ENCODE measurements around the gene FAM124B.

The FAM124B gene, protein sequence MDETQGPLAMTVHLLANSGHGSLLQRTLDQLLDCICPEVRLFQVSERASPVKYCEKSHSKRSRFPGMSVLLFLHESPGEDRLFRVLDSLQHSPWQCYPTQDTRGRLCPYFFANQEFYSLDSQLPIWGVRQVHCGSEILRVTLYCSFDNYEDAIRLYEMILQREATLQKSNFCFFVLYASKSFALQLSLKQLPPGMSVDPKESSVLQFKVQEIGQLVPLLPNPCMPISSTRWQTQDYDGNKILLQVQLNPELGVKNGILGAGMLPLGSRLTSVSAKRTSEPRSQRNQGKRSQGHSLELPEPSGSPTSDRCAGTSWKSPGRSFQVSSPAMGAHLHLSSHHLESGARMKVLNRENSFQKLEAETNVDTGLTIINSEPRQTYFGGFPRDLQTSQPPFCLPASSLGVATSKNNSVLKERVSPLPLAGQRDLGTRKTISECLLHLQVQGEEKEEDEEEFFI

DNA sequence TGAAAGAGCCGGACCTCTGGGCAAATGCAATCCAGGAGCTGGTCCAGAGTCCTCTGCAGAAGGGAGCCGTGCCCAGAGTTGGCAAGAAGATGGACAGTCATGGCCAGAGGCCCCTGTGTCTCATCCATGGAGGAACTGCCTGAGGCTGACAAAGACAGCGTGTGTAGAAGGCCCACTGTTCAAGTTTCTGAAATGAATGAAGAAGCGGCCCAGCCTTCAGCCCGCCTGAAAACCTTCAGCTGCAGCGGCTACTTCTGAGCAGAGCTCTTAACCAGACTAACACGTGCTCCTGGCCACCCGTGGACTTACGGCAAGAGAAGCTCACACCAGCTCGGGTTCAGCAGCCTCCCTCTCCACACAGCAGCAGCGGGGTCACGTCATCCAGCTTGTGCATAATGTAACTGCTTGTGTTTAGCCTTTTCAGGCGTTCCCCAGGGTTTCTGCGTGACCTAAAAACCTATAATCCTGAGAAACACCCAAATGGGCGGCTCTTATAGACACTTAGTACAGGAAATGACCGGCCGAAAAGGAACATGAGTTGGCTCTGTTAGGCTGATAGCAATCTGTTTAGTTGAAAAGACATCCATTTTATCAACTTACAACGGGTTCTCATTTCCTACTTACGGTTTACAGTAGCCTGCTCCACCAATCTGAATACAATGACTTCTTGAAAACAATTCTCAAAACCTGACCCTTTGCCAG lies at the start of gene FAM124B:
Gene FAM124B, minus strand, starts transcription at position 467 of the 702 bp plus-strand sequence. Its CDS starts 339 bp downstream, at position 128.
- peak; percentile 73 to 84 (median 77) for DNase-seq

DNA sequence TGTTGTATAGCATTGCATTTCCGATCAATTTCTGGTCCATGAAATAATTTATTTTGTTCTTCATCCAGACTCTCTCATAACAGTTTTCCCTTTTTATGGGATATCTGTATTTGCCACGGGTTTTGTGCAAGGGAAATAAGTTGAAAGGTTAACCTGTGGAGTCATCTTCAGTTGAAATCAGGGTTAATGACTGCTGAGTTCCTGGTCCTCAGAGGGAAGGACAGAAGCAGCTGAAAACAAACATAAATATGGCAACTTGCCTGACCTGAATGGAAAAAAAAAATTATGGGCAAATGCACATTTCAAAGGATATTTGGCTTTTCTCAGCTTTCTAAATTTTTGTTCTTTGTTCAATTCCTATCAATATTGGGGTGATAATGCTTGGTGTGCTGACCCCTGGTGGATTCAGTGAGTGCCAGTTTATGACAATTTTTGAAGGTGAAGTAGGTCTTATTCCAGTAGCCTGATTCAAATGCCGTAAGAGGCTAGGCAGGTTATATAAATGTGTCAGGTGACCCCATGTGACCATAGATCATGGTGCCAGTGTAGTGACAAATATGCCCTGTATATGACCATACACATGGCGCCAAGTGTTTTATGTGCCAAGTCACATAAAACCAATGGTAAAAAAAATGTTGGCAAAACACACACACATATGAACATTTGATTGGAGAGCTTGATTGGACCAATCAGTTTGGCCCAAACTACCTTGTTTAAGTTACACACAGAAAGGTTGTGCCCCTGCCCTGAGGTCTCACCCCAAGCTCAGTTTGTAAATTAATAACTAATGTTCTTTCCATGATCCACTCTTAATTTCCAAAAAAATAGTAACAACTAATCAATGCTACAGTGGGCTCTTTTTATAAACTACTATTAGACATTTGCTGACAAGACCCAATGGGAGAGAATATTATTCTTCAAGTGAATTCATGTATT lies 47.6 kb upstream of the FAM124B start:
- DNase-seq: peak; percentile 43 to 62 (median 54)

GRCh38 chr2:224448236-224448635 lies 46.3 kb upstream of the FAM124B start:
- no peak for DNase-seq

GRCh38 chr2:224444783-224445182 lies 42.9 kb upstream of the FAM124B start:
- DNase-seq: no peak

GRCh38 chr2:224444021-224444420 lies 42.1 kb upstream of the FAM124B start:
- DNase-seq: no peak

DNA sequence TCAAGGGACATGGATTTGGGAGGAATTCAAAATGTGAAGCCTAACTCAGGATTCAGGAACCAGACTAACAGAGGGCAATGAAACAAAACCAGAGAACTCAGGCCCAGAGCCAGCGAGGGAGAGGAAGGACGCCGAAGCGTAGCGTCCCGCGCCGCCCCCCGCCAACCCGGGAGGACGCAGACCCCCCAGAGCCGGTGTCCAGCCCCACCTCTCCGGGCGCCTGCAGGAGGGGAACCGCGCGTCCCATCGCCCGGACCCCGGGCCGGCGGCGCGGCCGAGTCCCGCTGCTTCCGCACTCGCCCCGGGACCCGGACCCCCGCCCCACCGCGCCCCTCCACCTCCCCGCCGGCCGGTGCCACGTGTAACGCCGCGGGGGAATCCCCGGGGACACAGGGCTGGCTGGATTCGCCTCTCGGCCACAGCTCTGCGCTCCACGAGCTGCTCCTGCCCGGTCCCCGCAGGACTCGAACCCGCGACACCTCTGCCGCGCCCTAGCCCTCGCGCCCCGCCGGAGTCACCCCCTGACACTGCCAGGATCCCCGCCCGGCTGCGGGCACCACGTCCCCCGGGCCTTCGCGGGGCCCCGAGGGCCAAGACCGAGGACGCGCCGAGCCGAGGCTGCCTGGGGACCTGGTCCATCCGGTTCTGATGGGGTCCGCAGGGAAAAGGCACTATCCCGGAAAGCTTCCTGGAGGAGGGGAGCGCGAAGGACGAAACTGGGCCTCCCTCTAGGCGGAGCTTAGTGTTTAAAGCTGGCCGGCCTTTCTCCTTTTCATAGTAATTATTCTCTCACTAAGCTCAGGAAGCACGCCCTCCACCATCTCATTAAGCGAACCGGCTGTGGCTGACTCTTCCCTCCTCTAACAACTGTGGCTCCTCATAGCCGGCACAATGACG lies 40.4 kb upstream of the FAM124B start:
- DNase-seq: peak; percentile 27 to 54 (median 28)

- DNase-seq: peak; percentile 30 to 62 (median 52)
Observed at GRCh38 chr2:224440988-224441387, 39.1 kb upstream of the FAM124B start.

DNA sequence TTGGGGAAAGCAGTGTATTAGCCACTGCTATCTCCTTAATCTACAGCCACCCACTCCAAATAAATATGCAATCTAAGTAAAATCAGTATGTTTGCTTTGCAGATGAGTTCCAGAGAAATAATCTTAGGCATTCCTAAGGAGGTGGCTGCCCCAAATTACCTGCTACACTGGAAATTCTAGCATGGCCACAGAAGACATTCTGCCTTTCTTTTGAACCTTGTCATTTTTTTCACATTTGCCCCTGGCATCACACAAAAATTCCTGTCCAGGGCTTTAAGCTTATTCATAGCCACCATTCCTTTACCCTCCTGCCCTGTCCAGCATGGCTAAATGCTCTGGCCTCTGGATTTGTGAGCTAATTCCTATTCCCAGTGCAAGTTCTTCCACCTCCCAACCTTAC lies 36.8 kb upstream of the FAM124B start:
- DNase-seq: no peak

GRCh38 chr2:224436634-224437033 lies 34.7 kb upstream of the FAM124B start:
- DNase-seq: no peak

- no peak for DNase-seq
Observed at GRCh38 chr2:224434618-224435017, 32.7 kb upstream of the FAM124B start.

DNA sequence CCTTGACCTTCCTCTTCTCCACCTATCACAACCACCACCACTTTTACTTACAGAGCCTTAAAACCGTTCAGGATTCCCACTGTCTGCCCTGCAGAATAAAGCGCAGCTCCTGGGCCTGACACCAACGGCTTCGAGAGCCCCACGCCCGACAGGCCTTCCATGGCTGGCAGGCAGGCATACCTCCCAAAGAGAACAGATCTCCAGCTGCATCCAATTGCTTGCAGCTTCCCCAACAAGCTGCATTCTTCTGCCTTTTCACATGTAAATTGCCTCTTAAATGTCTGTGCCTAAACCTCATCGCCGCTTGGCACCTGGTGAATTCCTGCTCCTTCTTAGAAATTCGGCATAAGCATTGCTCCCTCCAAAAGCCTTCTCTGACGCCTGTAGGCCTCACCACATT lies 31.5 kb upstream of the FAM124B start:
- no peak for DNase-seq

DNA sequence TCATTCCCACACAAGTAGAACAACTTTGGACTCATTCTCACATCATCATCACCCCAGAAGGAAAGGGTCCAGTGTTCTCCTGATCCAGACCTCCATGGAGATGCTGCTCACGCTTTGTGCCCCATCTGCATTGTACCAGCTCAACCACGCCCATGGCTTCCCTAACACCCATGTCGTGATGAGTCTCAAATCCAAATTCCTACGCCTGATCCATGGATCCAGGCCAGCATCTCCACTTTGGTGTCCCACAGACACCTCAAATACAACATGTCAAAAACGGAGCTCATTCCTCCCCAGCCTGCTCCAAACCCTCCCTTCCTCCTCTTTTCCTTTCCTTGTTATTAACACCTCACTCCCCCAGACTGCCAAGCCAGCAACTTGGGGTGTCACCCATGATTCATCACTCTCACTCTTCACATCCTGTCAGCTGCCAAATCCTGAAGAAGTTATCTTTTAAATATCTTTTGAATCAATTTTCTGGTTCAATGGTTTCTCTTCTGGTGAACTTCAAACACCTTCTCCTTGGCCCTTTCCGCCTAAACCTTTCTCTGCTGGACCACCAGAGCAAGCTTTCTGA lies 30.2 kb upstream of the FAM124B start:
- no peak for DNase-seq

GRCh38 chr2:224429441-224429810 lies 27.5 kb upstream of the FAM124B start:
- DNase-seq: no peak

DNA sequence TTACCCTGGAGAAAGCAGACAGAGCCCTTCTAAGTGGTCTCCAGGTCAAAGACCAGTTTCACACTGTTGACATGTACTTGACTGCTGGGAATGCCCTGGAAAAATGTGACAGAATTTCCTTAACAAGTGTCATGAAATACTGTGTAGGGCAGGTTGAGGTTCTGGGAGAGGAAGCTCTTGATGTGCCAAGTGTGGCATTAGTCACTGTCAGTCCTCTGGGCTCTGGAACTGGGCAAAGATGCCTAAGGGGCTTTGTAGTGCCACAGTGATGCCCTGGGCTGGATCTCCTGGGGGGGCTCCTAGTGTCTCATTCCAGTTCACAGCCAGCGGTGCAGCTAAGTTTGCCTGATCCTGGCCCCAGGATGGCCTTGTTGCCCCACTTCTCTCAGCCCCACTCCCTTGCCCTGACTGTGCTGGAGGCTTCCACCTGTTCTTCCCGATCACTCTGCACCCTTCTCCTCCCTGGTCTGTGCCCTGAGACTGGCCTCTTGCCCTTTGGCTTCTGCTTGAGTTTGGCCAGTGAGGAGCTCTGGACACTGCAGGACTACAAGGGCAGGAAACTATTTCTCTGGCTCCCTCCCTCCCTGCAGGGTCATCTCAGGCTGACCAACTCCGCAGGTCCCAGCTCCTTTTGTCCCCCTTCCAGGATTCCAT lies 27.0 kb upstream of the FAM124B start:
- peak in 1 of 3 donors; percentile 15 for DNase-seq

- DNase-seq: peak; percentile 6 to 28 (median 27)
Observed at GRCh38 chr2:224427471-224427870, 25.6 kb upstream of the FAM124B start.

DNA sequence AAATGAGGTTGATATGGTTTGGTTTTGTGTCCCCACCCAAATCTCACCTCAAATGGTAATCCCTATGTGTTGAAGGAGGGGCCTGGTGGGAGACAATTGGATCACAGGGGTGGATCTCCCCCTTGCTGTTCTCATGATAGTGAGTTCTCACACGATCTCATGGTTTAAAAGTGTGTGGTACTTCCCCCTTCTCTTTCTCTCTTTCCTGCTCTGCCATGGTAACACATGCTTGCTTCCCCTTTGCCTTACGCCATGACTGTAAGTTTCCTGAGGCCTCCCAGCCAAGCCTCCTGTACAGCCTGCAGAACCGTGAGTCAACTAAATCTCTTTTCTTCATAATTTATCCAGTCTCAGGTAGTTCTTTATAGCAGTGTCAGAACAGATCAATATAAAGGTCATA lies 24.7 kb upstream of the FAM124B start:
- peak in 1 of 3 donors; percentile 12 for DNase-seq

DNA sequence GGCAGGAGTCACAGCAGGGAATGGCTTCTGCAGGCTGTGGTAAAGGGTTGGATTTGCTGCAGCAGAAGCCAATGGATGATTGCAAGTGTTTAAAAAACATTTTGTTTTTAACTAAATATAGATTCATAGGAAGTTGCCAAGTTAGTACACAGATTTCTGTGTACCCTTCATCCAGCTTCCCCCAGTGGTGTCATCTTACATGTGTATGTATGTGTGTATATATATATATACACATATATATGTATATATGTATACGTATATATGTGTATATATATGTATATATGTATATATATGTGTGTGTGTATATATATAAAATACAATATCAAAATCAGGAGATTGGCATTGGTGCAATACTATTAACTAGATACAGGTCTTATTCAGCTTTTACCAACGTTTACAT lies 19.2 kb upstream of the FAM124B start:
- no peak for DNase-seq

DNA sequence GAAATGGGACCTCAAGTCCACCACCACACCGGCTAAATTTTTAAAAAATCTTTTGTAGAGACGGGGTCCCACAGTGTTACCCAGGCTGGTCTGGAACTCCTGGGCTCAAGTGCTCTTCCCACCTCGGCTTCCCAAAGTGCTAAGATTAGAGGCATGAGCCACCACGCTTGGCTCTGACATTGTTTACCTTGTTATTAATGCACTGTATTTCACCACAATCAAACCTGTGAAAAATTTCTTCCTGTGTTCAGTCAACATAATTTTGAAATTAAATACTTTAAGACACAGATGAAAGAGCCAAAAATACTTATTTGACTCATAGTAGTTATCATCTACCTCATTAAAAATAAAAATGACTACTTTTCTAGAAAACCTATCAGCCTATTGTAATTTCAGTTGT lies 16.0 kb upstream of the FAM124B start:
- no peak for DNase-seq

- DNase-seq: no peak
Observed at GRCh38 chr2:224417361-224417729, 15.4 kb upstream of the FAM124B start.

DNA sequence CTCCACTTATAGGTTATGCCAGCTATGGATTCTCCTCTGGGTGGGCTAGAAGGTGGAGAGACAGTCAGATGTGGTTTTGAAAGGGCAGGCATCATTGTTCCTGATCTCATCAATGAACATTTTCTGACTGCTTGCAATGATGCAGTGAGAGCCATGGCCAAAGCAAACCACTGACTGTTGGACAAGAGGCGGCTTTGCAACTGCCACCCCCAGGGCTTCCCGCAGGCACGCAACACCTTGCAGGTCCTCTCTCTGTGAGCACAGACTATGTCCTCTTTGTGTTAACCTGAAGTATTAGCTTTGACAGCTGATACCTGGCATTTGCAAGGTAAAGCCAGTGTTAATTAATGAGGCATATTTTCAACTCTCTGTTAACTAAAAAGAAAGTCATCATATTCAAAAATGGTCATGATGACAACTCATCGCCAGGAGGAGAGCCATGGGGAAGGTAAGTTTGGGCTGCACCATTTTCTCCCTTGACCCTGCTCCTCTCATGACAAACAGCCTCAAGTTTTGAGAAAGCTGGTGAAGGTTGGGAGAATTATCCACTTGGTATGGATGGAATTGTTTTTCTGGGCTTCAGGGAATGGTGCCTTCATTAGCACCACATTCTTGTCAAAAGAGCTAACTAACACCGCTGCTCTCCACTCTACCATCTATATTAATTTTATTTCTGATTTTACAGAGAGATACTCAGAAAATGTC lies 14.9 kb upstream of the FAM124B start:
- no peak for DNase-seq

Data from suppressor macrophage treated with lipopolysaccharide for 1 hour (primary cell).